GM12872 (cell line): ENCODE results near the gene AQP5.

Experiments
- TF ChIP-seq, protein P1 (sequence below): IDR thresholded peaks from 3 replicates; pipeline ENCODE4 v1.5.1; 2011; ENCODE audit warnings: low read depth, mild to moderate bottlenecking, low read length, moderate library complexity; ENCODE audit not compliant: insufficient read depth

Gene AQP5

GRCh38 chr12:49920915-49921286 is 40.8 kb upstream of the AQP5 start:
- TF ChIP-seq, protein P1, sequence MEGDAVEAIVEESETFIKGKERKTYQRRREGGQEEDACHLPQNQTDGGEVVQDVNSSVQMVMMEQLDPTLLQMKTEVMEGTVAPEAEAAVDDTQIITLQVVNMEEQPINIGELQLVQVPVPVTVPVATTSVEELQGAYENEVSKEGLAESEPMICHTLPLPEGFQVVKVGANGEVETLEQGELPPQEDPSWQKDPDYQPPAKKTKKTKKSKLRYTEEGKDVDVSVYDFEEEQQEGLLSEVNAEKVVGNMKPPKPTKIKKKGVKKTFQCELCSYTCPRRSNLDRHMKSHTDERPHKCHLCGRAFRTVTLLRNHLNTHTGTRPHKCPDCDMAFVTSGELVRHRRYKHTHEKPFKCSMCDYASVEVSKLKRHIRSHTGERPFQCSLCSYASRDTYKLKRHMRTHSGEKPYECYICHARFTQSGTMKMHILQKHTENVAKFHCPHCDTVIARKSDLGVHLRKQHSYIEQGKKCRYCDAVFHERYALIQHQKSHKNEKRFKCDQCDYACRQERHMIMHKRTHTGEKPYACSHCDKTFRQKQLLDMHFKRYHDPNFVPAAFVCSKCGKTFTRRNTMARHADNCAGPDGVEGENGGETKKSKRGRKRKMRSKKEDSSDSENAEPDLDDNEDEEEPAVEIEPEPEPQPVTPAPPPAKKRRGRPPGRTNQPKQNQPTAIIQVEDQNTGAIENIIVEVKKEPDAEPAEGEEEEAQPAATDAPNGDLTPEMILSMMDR: no peak

GRCh38 chr12:49921299-49921698 is 40.4 kb upstream of the AQP5 start:
- TF ChIP-seq, protein P1: no peak

GRCh38 chr12:49921936-49922335 is 39.7 kb upstream of the AQP5 start:
- TF ChIP-seq, protein P1: no peak

- TF ChIP-seq, protein P1: no peak
Observed at GRCh38 chr12:49922349-49923034, 39.2 kb upstream of the AQP5 start.

- TF ChIP-seq, protein P1: no peak
Observed at GRCh38 chr12:49923035-49923644, 38.5 kb upstream of the AQP5 start.

DNA sequence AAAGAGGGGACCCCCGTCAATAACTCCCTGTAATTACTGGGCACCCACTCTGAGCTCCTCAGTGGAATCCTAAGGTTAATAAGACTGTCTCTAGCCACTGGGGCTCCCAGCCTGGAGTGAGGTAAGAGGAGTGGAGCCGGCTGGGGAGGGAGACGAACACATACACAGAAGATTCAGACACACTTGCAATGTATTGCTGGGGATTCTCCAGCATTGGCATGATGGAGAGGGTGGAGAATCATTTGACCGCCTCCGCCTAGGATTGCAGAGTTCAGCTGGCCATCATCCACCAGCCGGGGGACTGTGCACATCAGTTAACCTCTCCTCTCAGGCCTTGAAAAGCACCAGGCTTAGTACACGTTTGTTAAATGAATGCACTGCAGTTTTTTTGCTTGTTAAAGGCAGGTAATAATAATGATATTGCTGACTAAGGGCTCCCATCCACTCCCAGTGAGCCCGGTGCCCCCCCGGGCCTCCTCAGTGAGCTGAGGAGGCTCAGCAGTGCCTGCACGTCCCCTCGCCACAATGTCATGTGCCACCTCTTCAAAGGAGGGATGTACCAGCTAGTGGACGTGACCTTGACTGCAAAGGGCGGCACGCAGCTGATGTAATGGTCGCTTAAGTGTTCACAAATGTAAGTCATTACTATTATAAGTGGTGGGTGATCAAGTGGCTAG is 37.7 kb upstream of the AQP5 start:
- TF ChIP-seq, protein P1: no peak

DNA sequence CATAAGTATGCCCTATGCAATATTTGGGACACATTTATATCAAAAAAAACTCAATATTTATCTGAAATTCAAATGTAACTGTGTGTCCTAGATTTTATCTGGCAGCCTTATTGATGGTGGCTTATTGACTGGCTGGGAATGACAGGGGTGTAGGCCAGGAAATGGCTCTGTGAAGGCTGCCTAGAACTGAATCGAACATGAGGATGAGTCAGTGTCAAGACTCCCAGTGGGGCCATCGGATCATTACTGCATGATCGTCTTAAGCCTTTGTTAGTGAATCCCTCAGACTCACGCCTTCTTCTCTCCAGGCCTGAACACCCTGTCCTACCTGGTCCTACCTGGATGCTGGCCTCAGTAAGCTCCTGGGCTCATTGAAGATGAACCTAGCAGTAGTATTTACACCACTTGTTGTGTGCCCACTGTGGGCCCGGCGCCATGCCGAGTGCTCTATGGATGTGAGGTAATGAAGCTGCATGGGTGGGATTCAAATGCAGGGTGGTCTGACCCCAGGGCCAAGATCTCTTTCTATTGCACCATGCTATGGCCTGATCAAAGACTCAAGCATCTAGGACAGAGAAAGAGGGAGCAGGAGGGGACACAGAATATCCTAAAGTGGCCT is 36.9 kb upstream of the AQP5 start:
- TF ChIP-seq, protein P1: no peak
